ENCODE measurements around the gene GOPC.

GRCh38 chr6:117568247-117568646, 34.1 kb downstream of the GOPC start:
- TF ChIP-seq CTCF (conservative IDR thresholded peaks at IDR 0.05; ENCODE audit: low read length) = no peak
- no peak for TF ChIP-seq EZH2phosphoT487 (IDR thresholded peaks at IDR 0.05; ENCODE audit: borderline replicate concordance, low read depth, low read length)
